NCI-H2227 (cell line): ENCODE measurements around the gene CSNK1G1.
"Not testable (repeated sequence)": the region's sequence is repeated elsewhere in the genome, so short reads cannot be mapped to it uniquely, and the experiment has no call there.

Experiments
- DNase-seq: peaks from one replicate; lab custom pipeline; 2025; ENCODE audit not compliant: unreplicated experiment; lab: John Stamatoyannopoulos, UW

CSNK1G1 gene

GRCh38 chr15:64355944-64356709 lies at the start of gene CSNK1G1:
TSS of gene CSNK1G1 (minus strand) at chr15:64356173. CDS start at chr15:64300499, 55,674 bp downstream.
- DNase-seq, result peak; percentile 96

- DNase-seq, result no peak
Observed at GRCh38 chr15:64400583-64400982, 44.6 kb upstream of the CSNK1G1 start.

GRCh38 chr15:64398575-64398974 lies 42.6 kb upstream of the CSNK1G1 start:
- DNase-seq, result no peak

- DNase-seq, result no peak
Observed at GRCh38 chr15:64396789-64397188, 40.8 kb upstream of the CSNK1G1 start.

- DNase-seq, result not testable (repeated sequence)
Observed at GRCh38 chr15:64392471-64392870, 36.5 kb upstream of the CSNK1G1 start.

GRCh38 chr15:64389036-64389435 lies 33.1 kb upstream of the CSNK1G1 start:
- no peak for DNase-seq

- DNase-seq, result peak; percentile 95
Observed at GRCh38 chr15:64387562-64388168, 31.7 kb upstream of the CSNK1G1 start, which contains the start of gene TRIP4. TSS of gene TRIP4 (plus strand) at chr15:64387836. CDS start at chr15:64387864, 28 bp downstream.

GRCh38 chr15:64386291-64386690 lies 30.3 kb upstream of the CSNK1G1 start:
- no peak for DNase-seq

GRCh38 chr15:64383760-64384159 lies 27.8 kb upstream of the CSNK1G1 start:
- DNase-seq, result no peak

GRCh38 chr15:64381000-64381751 lies 25.2 kb upstream of the CSNK1G1 start, which contains the start of gene PCLAF:
TSS of gene PCLAF (minus strand) at chr15:64381441. CDS start at chr15:64381371, 70 bp downstream.
- DNase-seq, result peak; percentile 92

- not testable (repeated sequence) for DNase-seq
Observed at GRCh38 chr15:64380130-64380870, 24.3 kb upstream of the CSNK1G1 start.

GRCh38 chr15:64379216-64379960 lies 23.4 kb upstream of the CSNK1G1 start:
- DNase-seq, result no peak

- no peak for DNase-seq
Observed at GRCh38 chr15:64373360-64373759, 17.4 kb upstream of the CSNK1G1 start.

- DNase-seq, result not testable (repeated sequence)
Observed at GRCh38 chr15:64371383-64371782, 15.4 kb upstream of the CSNK1G1 start.

- peak; percentile 20 for DNase-seq
Observed at GRCh38 chr15:64369078-64369607, 13.2 kb upstream of the CSNK1G1 start.

GRCh38 chr15:64361259-64361658 lies 5.3 kb upstream of the CSNK1G1 start:
- no peak for DNase-seq

- no peak for DNase-seq
Observed at GRCh38 chr15:64356710-64357040, 702 bp upstream of the CSNK1G1 start.

GRCh38 chr15:64355348-64355943 lies 527 bp downstream of the CSNK1G1 start:
- peak; percentile 20 for DNase-seq

GRCh38 chr15:64354688-64355344 lies 1.2 kb downstream of the CSNK1G1 start:
- peak; percentile 17 for DNase-seq
